ENCODE measurements around the gene C1orf21.

DNA sequence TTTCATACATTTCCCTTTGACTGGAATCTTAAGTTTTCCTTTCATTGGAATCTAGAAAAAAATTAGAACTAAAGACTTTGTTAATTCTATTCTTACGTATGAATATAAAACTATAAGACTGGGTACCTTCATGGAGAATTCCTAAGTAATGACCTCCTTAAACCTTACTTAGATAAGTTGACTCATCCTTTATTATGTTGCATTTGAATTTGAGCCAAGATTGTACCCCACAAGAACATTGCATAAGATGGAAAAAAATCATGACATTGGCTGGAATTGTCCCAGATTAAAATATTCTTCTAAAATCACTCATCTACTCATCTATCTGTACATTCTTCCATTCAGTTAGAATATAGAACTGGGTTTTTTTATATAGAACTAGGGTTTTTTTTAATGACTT is 137.4 kb downstream of the C1orf21 start:
- TF ChIP-seq CEBPB (IDR thresholded peaks at IDR 0.05; ENCODE audit: low read depth, low read length) (no peak), POLR2A (IDR thresholded peaks at IDR 0.05; ENCODE audit: low read depth, low read length) (no peak), MAFK (IDR thresholded peaks at IDR 0.05; ENCODE audit: low read depth, low read length) (no peak), RAD21 (IDR thresholded peaks at IDR 0.05; ENCODE audit: low read length) (no peak), FOS (IDR thresholded peaks at IDR 0.05; ENCODE audit: low read depth, low read length) (no peak), MAZ (IDR thresholded peaks at IDR 0.05; ENCODE audit: borderline replicate concordance, low read depth, low read length) (no peak), MXI1 (IDR thresholded peaks at IDR 0.05; ENCODE audit: borderline replicate concordance, low read depth, low read length) (no peak), BHLHE40 (IDR thresholded peaks at IDR 0.05; ENCODE audit: low read depth, low read length) (no peak), SMC3 (IDR thresholded peaks at IDR 0.05; ENCODE audit: low read depth, low read length) (no peak)
- TF ChIP-seq, protein P1, sequence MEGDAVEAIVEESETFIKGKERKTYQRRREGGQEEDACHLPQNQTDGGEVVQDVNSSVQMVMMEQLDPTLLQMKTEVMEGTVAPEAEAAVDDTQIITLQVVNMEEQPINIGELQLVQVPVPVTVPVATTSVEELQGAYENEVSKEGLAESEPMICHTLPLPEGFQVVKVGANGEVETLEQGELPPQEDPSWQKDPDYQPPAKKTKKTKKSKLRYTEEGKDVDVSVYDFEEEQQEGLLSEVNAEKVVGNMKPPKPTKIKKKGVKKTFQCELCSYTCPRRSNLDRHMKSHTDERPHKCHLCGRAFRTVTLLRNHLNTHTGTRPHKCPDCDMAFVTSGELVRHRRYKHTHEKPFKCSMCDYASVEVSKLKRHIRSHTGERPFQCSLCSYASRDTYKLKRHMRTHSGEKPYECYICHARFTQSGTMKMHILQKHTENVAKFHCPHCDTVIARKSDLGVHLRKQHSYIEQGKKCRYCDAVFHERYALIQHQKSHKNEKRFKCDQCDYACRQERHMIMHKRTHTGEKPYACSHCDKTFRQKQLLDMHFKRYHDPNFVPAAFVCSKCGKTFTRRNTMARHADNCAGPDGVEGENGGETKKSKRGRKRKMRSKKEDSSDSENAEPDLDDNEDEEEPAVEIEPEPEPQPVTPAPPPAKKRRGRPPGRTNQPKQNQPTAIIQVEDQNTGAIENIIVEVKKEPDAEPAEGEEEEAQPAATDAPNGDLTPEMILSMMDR (conservative IDR thresholded peaks at IDR 0.05; ENCODE audit: low read depth, low read length) = no peak
- TF ChIP-seq, protein P2, sequence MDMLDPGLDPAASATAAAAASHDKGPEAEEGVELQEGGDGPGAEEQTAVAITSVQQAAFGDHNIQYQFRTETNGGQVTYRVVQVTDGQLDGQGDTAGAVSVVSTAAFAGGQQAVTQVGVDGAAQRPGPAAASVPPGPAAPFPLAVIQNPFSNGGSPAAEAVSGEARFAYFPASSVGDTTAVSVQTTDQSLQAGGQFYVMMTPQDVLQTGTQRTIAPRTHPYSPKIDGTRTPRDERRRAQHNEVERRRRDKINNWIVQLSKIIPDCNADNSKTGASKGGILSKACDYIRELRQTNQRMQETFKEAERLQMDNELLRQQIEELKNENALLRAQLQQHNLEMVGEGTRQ (IDR thresholded peaks at IDR 0.05; ENCODE audit: low read depth, low read length) = no peak
